Stromal cell of bone marrow (primary cell): ENCODE results near the gene GFRA3.

Experiments
- DNase-seq: peaks from one replicate; pipeline ENCODE4 v3.0.0-alpha.2; 2012; ENCODE audit warnings: low read depth

The GFRA3 gene

DNA sequence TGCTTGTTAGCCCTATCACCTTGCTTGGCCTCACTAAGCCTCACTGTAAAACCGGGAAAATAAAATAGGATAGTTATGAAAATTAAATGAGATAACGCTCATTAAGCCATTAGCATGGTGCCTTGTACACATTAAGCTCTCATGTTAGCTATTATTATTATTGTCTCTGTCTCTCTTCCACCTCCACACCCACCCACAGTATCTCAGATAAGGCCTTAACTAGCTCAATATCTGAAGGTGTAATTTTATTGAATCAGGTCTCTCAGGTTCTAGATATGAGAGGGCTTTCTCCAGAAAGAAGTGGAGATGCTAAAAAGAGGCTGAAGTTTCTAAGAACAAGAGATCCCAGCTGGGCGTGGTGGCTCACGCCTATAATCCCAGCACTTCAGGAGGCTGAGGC is 27.6 kb downstream of the GFRA3 start:
- no peak for DNase-seq

DNA sequence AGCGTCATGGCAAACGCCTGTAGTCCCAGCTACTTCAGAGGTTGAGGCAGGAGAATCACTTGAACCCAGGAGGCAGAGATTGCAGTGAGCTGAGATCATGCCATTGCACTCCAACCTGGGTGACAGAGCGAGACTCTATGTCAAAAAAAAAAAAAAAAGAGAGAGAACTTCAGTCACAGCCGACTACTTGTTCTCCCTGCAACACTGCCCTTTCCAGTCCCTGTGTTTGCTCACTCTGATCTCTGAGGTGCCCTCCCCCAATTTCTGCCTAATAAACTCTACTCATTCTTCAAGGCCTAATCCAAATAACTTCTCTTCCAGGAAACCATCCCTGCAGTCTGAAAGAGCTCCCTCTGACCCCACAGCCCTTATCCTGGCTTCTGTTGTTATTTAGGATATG is 28.1 kb downstream of the GFRA3 start:
- DNase-seq, result no peak

DNA sequence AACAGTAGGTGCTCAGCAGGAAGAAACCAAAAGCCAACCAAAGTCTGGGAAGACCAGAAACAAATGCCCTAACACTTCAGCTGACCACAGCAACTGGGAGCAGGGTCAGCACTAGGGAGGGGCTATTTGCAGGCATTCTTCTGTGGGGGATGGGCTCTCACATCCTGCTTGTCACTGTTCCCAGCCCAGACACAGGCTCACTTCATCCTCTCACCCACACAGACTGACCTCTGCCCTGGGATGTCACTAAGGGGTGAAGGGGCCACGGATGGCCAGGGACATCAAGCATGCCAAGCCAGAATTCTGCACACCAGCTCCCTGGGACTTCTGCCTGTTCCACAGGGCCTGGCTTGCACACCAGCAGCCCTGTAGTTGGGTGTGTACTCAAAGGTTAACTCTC is 28.7 kb downstream of the GFRA3 start:
- no peak for DNase-seq

DNA sequence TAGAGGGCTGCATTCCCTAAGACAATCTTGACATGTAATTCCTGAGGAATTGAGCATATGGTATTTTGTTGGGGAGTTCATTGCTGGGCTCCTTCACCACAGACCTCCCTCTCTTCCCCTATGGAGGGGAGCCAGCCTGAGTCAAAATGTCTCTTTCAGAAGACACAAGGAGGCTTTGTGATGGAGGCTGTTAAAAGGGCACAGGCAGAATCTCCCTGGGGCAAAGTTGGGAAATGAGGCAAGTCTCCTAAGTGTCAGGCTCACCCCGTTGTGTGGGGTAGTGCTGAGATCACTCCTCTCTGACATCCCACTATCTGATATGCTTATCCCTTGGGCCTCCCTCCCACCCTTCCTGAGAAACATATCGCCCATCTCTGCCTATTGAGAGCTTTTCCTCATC is 30.6 kb downstream of the GFRA3 start:
- no peak for DNase-seq

DNA sequence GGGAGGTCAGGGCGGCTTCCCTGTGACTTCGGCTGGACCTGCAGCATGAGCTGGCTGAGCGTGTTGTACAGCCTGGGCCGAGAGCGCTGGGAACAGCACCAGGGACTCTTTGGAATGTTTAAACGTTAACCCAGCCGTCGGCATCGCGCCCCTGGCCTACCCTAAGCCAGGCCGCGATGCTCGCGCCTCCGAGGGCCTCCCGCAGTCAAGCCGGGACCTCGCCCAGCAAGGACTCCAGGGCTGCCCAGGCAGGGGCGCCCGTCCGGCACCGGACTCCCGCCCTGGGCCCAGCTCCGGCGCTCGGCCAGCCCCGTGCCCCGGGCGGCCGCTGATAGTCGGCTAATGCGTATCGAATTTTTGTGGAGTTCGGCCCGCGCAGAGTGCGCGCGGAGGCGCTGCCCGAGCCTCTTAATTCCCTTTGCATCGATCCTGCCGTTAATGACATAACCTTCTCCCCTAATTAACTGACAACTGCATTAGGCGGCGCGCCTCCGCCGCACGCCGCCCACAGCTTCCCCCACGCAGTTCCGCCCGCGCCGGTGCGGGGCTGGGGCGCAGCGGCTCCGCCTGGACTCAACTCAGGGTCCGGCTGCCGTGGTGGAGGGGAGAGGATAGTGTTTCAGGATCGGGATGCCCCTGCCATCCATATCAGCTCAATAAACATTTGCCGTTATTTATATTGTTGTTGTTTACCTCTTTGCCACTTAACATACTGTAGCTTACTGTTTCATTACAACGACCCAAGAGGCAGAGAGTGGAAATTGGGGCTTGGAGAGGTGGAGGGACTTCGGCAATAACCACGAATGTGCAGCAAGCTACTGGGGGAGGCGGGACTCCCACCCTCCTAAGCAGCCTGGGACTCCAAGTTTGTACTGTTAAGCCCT is 32.5 kb downstream of the GFRA3 start:
- no peak for DNase-seq

DNA sequence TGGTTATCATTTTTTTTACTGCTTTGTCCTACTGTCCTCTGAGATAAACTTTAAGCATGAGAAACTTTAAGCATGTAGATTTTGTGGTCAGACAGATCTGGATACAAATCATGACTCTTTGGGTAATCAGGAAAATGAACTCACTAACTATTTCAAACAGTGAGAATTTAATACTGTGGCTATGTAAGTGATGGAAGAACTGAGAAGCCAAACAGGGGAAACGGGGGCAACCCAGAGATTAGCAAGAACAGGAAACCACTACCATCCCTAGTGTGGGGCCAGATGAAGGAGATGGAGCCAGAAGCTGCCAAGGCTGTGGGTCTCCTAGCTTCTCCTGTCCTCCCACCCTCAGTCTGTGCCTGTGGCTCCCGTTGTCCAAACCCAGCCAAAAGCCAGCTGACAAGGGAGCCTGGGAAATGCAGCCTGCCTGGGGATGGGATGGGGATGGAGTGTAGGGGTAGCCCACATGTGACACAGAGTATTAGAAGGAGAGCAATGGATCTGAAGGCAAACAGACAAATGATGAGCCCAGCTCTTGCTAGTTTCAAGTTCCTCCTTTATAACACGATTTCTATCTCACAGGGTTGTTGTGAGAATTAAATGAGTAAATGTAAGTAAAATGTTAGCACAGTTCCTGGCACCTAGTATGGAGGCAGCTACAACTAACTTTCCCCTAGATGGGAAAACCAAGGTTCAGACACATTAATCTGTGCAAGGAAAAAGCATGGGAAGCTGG is 33.6 kb downstream of the GFRA3 start:
- DNase-seq, result no peak

DNA sequence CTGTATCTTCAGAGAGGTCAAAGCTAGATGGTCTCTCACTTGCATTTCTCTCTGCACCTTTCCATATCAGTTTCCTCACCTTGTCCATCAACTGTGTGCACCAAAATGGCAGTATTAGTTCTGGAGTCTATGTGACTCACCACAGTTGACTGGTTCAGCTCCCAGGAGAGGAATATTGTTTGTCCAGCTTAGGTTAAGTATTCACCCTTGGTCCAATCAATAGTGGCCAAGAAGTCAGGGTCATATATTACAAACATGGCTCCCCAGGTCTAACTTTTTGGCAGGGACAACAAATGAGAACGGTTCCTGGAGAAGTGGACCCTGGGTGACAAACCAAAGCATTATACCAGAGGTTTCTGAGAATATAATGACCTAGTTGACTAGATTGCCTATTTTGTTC is 36.4 kb downstream of the GFRA3 start:
- no peak for DNase-seq

DNA sequence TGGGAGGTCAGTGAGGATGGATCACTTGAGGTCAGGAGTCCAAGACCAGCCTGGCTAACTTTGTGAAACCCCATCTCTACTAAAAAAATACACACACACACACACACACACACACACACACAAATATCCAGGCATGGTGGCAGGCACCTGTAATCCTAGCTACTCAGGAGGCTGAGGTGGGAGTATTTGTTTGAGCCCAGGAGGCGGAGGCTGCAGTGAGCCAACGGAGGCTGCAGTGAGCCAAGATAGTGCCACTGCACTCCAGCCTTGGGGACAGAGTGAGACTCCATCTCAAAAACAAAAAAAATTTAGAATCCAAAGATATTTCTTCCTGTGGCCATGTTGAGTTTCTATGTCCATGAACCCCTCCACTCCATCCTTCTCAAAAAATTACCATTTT is 39.8 kb downstream of the GFRA3 start:
- no peak for DNase-seq

DNA sequence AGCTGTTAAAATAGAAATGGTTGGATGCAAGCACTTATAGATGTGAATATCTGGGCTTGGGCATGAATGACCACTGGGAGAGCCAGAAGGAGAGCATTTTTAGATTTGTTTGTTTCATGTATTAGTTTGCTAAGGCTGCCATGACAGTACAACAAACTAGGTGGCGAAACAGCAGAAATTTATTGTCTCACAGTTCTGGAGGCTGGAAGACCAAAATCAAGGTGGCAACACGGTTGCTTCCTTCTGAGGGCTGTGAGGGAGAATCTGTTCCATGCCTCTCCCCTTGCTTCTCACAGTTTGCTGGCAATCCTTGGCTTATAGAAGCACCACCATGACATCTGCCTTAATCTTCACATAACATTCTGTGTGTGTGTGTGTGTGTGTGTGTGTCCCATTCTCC is 41.1 kb downstream of the GFRA3 start:
- DNase-seq, result no peak

DNA sequence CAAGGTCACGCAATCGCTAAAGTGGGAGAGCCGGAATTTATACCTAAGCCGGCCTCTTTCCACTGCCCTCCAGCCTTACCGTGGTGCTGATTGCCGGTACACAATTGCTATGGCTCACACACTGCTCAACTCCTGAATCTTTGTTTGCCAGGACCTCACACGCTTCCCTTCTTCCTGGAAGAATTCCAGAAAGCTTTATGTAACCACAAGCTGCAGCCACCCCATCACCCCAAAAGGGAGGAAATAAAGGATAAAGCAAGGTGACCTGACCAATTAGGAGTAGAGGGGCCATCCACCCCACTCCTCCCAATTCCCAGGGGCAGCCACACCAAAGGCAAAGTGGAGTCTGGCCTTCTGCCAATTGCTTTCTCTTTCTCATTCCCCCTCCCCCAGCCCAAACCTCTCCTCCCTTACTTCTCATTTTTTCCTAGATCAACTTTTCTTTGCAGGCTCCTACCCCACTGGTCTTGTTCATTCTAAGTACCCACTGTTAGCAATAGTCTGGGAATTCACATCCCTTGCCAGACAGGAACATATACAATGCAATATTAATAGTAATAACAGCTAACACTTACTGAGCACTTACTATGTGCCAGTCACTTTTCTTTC is 43.3 kb downstream of the GFRA3 start:
- DNase-seq, result no peak

DNA sequence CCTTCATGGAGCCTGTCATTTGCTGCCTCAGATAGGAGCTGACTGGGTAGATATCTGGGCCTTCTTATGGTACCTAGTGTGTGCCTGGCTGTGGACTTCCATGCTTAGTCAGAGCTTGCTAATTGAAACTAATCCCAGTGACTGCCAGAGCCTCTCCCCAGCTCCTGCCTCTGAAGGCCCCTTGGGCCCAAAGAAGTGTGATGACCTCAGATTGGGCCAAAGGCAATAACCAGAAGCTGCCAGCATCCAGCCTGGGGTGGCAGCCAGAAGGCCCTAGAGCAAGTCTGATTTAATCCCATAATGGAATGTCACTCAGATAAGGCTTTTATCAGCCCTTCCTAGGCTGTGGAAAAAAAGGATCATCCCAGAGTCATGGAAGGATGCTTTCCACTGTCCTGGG is 44.2 kb downstream of the GFRA3 start:
- DNase-seq, result peak; percentile 77

DNA sequence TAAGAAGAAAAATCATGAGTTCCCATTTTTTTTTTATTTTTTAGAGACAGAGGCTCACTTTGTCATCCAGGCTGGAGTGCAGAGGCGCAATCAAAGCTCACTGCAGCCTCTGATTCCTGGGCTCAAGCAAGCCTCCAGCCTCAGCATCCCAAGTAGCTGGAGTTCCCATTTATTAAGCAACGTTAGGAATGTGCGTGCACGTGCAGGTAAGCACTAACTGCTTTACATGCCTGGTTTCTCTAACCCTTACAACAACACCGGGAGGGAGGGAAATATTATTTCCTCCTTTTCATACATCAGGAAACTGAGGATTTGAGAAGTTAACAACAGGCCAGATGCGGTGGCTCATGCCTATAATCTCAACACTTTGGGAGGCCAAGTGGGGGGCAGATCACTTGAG is 45.0 kb downstream of the GFRA3 start:
- no peak for DNase-seq

DNA sequence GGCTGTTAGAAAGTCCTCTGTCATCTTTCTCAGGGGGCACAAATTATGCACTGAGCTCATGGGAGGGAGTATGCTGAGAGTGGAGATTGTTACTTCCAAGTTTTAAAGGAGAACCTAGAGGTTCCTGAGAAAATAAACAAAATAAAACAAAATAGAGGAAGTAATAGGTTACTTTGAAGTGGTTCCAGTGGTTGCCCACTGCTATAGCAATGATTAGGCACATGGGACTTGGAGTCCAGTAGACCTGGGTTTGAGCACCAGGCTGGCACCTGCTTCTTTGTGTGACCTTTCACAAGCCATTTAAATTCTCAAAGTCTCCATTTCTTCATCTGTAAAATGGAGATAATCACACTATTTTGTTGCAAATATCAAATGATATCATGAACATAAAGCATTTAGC is 47.5 kb downstream of the GFRA3 start:
- no peak for DNase-seq

DNA sequence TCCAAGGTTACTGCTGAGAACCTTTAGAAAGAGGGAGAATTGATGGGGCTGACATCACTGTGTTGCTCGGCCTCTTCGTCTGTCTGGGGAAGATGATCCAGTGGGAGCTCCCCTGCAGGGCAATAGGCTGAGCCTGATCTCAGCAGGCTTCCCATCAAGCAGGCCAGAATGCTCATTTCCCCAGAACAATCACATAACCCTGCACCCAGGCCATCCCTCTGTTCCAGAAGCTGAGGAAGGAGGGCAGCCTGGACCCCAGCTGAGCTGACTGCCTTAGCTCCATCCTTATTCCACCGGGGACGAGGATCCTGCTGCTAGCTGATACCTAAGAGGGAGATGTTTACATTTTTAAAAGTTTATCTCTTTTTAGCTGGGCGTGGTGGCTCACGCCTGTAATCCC is 49.7 kb downstream of the GFRA3 start:
- no peak for DNase-seq

DNA sequence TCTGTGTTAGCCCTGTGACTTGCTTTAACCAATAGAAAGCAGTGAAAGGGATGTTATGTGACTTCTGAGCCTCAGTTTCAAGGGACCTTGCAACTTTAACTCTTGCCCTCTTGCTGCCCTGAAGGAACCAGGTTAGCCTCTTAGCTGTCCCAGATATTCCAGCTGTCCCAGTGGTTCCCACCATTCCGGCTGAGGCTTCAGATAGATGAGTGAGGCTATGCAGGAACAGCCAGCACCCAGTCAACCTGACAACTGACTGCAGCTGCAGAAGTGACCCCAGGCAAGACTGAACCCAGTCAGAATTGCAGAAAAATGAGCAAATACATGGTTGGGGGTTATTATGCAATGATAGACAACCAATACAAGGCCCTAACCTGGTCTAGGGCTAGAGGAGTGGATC is 50.9 kb downstream of the GFRA3 start:
- DNase-seq, result no peak

DNA sequence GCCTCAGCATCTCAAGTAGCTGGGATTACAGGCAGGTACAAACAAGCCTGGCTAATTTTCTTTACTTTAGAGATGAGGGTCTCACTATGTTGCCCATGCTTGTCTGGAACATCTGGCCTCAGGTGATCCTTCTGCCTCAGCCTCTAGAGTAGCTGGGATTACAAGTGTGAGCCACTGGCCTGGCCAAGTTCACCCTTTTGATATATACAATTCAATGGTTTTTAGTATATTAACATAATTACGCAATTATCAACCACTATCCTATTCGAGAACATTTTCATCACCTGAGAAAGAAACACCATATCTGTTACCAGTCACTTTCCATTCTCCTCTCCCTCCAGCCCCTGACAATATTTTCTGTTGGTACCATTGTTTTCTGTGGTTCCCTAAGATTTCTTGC is 57.6 kb downstream of the GFRA3 start:
- DNase-seq, result no peak

DNA sequence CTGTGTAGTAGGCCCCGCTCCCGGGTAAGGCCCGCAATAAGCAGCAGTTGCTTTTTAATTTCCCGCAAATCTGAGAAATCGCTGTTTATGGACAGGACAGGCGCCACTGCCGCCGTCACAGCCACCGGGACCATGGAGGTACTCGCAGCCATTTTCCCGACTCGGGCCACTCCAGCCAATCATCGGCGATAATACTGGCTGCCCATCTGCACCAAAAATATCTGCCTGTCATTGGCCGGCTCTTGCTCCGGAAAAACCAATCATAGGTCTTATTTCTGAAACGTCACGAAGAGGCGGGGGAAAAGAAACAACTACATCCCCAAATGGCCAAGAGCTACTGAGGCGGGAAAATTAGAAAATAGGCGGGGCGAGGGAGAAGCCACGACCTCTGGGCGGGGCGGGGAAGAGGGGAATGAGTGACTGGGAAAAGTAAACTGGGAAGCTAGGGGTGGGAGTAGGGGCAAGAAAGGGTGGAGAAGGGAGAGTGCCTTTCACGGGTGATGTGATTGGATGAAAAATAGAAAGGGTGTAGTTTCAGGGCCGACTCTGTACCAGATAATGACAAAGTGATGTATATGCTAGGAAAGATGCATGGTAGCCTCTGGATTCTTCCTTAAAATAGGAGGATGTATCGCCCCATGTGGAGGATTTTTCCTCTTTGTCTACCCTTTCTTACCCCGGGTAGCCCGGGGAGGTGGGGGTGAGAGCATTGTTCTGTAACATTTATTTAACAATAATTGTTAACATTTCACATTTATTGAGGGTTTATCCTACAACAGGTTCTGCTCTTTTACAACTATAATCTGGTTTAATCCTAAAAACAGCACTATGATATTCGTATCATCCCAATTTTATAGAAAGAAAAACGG is 61.0 kb downstream of the GFRA3 start, which contains the start of gene CDC23:
Gene CDC23 (minus strand): TSS at position 163 of the 869 bp plus-strand sequence. CDS start 11 bp downstream, at position 152.
- DNase-seq, result peak; percentile 100

DNA sequence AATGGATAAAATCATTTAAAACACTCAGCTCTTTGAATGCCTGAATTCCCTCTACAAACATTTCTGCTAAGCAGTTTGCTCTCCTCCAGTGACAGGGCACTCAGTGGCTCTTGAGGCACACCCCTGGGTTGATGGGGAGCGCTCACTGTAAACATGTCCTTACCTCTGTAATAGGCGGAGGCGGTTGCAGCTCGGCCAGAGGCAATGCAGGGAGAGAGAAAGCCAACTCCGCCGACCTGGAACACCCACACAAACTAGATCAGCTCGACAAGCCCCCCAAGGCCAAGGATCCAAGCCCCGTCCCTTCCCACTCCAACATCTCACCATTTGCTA is 61.6 kb downstream of the GFRA3 start:
- DNase-seq, result no peak

DNA sequence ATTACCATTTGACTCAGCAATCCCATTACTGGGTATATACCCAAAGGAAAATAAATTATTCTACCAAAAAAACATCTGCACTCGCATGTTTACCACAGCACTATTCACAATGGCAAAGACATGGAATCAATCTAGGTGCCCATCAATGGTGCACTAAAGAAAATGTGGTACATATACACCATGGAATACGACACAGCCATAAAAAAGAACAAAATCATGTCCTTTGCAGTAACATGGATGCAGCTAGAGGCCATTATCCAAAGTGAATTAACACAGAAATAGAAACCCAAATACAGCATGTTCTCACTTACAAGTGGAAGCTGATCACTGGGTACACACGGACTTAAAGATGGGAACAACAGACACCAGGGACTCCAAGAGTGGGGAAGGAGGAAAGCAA is 63.4 kb downstream of the GFRA3 start:
- no peak for DNase-seq
